ENCODE measurements around the gene RAB3IL1. TPM values are rescaled to one million over a fixed set of nuclear protein-coding genes. Genes with fewer than 3 reads are reported as not detected.

RAB3IL1 gene
- polyA plus RNA-seq, 3 donors = 0.13 TPM; not detected in 2

DNA sequence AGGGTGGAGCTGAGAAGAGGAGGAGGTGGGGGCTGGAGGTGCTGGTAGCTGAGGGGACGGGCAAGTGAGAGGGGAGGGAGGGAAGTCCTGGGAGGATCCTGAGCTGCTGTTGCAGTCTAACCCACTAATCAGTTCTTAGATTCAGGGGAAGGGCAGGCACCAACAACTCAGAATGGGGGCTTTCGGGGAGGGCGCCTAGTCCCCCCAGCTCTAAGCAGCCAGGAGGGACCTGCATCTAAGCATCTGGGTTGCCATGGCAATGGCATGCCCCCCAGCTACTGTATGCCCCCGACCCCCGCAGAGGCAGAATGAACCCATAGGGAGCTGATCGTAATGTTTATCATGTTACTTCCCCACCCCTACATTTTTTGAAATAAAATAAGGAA lies 50.4 kb downstream of the RAB3IL1 start:
- Mint-ChIP-seq H3K9me3 (no peaks in the 10 kb centered on the region), H3K4me1 (peaks cover 7% of the 10 kb centered on the region), H3K27ac (no peak overlapping the region), H3K4me3 (no peak overlapping the region), H3K27me3 (ENCODE audit: low read depth in 3 of 3) (peaks cover 9 to 16% (median 12%) of the 10 kb centered on the region in 3 donors), H3K36me3 (peaks cover 10 to 39% of the 10 kb centered on the region in 2 donors)
- Histone ChIP-seq H3K9me3 (replicated peaks in 1 of 2; ENCODE audit: control insufficient read depth in 1 of 2, insufficient read depth in 1 of 2, low read length in 2 of 2) (no peaks in the 10 kb centered on the region), H2AFZ (ENCODE audit: insufficient read depth, low read depth, low read length, poor library complexity, severe bottlenecking) (no peak overlapping the region), H3K27ac (ENCODE audit: low read depth in 1 of 2, low read length in 2 of 2) (no peak overlapping the region), H3K36me3 (replicated peaks in 1 of 2; ENCODE audit: control insufficient read depth in 1 of 2, insufficient read depth in 2 of 2, low read length in 2 of 2) (peaks cover 0 to 10% of the 10 kb centered on the region in 2 donors), H3K4me1 (ENCODE audit: control insufficient read depth in 1 of 2, insufficient read depth in 2 of 2, low read length in 2 of 2) (peaks cover 3 to 5% of the 10 kb centered on the region in 2 donors), H3K4me3 (replicated peaks in 1 of 3; ENCODE audit: low read depth in 2 of 3, low read length in 3 of 3) (no peak overlapping the region), H3K9ac (ENCODE audit: insufficient read depth, low read length, poor library complexity, severe bottlenecking) (no peak overlapping the region), H3K27me3 (ENCODE audit: control insufficient read depth in 2 of 2, insufficient read depth in 2 of 2, low read length in 2 of 2) (peaks cover 0 to 10% of the 10 kb centered on the region in 2 donors), H3K4me2 (replicated peaks; ENCODE audit: extremely low read depth, low read length, poor library complexity, severe bottlenecking) (no peak overlapping the region), H4K20me1 (ENCODE audit: insufficient read depth, low read length) (no peaks in the 10 kb centered on the region), H3K79me2 (ENCODE audit: insufficient read depth, low read length) (no peaks in the 10 kb centered on the region)
- intact Hi-C loops (cut with micrococcal nuclease) = no loop called here
- WGBS (ENCODE audit: insufficient coverage) = 100% methylated on average over 2 of the region's 6 CpGs
- TF ChIP-seq, protein P1, sequence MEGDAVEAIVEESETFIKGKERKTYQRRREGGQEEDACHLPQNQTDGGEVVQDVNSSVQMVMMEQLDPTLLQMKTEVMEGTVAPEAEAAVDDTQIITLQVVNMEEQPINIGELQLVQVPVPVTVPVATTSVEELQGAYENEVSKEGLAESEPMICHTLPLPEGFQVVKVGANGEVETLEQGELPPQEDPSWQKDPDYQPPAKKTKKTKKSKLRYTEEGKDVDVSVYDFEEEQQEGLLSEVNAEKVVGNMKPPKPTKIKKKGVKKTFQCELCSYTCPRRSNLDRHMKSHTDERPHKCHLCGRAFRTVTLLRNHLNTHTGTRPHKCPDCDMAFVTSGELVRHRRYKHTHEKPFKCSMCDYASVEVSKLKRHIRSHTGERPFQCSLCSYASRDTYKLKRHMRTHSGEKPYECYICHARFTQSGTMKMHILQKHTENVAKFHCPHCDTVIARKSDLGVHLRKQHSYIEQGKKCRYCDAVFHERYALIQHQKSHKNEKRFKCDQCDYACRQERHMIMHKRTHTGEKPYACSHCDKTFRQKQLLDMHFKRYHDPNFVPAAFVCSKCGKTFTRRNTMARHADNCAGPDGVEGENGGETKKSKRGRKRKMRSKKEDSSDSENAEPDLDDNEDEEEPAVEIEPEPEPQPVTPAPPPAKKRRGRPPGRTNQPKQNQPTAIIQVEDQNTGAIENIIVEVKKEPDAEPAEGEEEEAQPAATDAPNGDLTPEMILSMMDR (IDR thresholded peaks at IDR 0.05) = no peak
- no peak for DNase-seq

DNA sequence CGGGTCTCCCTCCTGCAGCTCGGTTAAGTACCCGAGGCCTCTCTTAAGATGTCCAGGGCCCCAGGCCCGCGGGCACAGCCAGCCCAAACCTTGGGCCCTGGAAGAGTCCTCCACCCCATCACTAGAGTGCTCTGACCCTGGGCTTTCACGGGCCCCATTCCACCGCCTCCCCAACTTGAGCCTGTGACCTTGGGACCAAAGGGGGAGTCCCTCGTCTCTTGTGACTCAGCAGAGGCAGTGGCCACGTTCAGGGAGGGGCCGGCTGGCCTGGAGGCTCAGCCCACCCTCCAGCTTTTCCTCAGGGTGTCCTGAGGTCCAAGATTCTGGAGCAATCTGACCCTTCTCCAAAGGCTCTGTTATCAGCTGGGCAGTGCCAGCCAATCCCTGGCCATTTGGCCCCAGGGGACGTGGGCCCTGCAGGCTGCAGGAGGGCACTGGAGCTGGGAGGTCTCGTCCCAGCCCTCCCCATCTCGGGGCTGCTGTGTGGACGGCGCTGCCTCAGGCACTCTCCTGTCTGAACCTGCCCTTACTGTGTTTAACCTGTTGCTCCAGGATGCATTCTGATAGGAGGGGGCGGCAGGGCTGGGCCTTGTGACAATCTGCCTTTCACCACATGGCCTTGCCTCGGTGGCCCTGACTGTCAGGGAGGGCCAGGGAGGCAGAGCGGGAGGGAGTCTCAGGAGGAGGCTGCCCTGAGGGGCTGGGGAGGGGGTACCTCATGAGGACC lies 51.0 kb downstream of the RAB3IL1 start:
- intact Hi-C loops (cut with micrococcal nuclease) = no loop called here
- Histone ChIP-seq H2AFZ (ENCODE audit: insufficient read depth, low read depth, low read length, poor library complexity, severe bottlenecking) (no peak overlapping the region), H3K9ac (ENCODE audit: insufficient read depth, low read length, poor library complexity, severe bottlenecking) (no peak overlapping the region)

More for the DNA sequence above, 51.0 kb downstream of the RAB3IL1 start:
- DNase-seq = no peak
- Histone ChIP-seq H3K79me2 (ENCODE audit: insufficient read depth, low read length) (no peaks in the 10 kb centered on the region), H3K36me3 (replicated peaks in 1 of 2; ENCODE audit: control insufficient read depth in 1 of 2, insufficient read depth in 2 of 2, low read length in 2 of 2) (peaks cover 0 to 10% of the 10 kb centered on the region in 2 donors), H3K27me3 (ENCODE audit: control insufficient read depth in 2 of 2, insufficient read depth in 2 of 2, low read length in 2 of 2) (peaks cover 0 to 5% of the 10 kb centered on the region in 2 donors), H3K27ac (ENCODE audit: low read depth in 1 of 2, low read length in 2 of 2) (no peak overlapping the region), H3K9me3 (replicated peaks in 1 of 2; ENCODE audit: control insufficient read depth in 1 of 2, insufficient read depth in 1 of 2, low read length in 2 of 2) (no peaks in the 10 kb centered on the region), H4K20me1 (ENCODE audit: insufficient read depth, low read length) (no peaks in the 10 kb centered on the region), H3K4me1 (ENCODE audit: control insufficient read depth in 1 of 2, insufficient read depth in 2 of 2, low read length in 2 of 2) (peaks cover 3 to 4% of the 10 kb centered on the region in 2 donors), H3K4me2 (replicated peaks; ENCODE audit: extremely low read depth, low read length, poor library complexity, severe bottlenecking) (no peak overlapping the region), H3K4me3 (replicated peaks in 1 of 3; ENCODE audit: low read depth in 2 of 3, low read length in 3 of 3) (no peak overlapping the region)
- Mint-ChIP-seq H3K4me1 (peaks cover 6% of the 10 kb centered on the region), H3K36me3 (peaks cover 13 to 45% of the 10 kb centered on the region in 2 donors), H3K4me3 (no peak overlapping the region), H3K9me3 (no peaks in the 10 kb centered on the region), H3K27ac (no peak overlapping the region), H3K27me3 (ENCODE audit: low read depth in 3 of 3) (peaks cover 9 to 14% (median 9%) of the 10 kb centered on the region in 3 donors)
- TF ChIP-seq, protein P1 (IDR thresholded peaks at IDR 0.05) = no peak
- 94% methylated on average over 18 of the region's 18 CpGs for WGBS (ENCODE audit: insufficient coverage)
